BLaER1 treated with 17β-estradiol and CSF1 and Interleukin-3, amounts not matched to agents 10 nM and 100 nM (cell line): ENCODE measurements around the gene MCM6.
"Not testable (repeated sequence)": the region's sequence is repeated elsewhere in the genome, so short reads cannot be mapped to it uniquely, and the experiment has no call there.

ENCODE experiments used
- H3K27ac ChIP-seq, 11 experiments: shearing (Covaris generic); formaldehyde crosslinking; 2 replicates each; pipeline ENCODE4 v1.8.1; 2022
- H3K27me3 ChIP-seq, 11 experiments: shearing (Covaris generic); formaldehyde crosslinking; 2 replicates each; pipeline ENCODE4 v1.8.1; 2022
- H3K36me3 ChIP-seq, 11 experiments: shearing (Covaris generic); formaldehyde crosslinking; 2 replicates each; pipeline ENCODE4 v1.8.1; 2022
- H3K4me1 ChIP-seq, 10 experiments: shearing (Covaris generic); formaldehyde crosslinking; 2 replicates each; pipeline ENCODE4 v1.8.1; 2022
- H3K4me2 ChIP-seq, 11 experiments: shearing (Covaris generic); formaldehyde crosslinking; 2 replicates each; pipeline ENCODE4 v1.8.1; 2022
- H3K4me3 ChIP-seq, 10 experiments: shearing (Covaris generic); formaldehyde crosslinking; 2 replicates each; pipeline ENCODE4 v1.8.1; 2022
- H3K9ac ChIP-seq, 11 experiments: shearing (Covaris generic); formaldehyde crosslinking; 2 replicates each; pipeline ENCODE4 v1.8.1; 2022
- H3K9me3 ChIP-seq, 11 experiments: shearing (Covaris generic); formaldehyde crosslinking; replicated peaks in 1 of 11; 2 replicates each; pipeline ENCODE4 v1.8.1; 2022
- H4K20me1 ChIP-seq, 11 experiments: shearing (Covaris generic); formaldehyde crosslinking; 2 replicates each; pipeline ENCODE4 v1.8.1; 2022
- Cebpa-rat ChIP-seq, 11 experiments: shearing (Covaris generic); IDR thresholded peaks; 2 replicates each; pipeline ENCODE4 v1.8.1; 2022

MCM6 gene

DNA sequence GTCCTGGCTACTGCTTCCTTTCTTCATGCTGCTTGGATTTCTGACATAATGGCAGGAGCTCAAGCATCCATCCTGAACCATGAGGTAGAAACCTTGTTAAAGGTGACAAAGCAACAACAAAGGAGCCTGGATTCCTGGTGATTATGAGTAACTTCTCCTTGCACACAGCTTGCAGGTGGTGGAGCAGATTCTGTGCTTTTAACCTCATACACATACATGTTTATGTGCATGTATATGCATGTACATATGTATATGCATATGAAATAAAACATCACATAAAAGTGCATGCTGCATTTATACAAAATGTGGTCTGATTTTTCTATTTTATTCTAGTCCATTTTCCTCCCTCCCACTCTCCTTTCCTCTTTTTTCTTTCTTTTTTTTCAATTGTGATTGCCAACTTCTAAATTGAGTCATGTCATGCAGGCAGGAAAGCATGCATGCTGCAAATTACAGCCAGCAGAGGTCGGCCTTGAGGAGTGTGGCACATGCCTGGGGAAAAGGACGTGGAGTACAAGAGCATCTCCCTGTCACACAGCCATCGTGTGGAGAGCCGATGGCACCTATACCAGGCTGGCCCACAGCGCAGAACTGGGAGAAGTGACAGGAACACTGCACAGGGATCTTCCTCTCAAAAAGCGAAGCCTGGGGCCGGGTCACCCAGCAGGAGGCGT lies 57.2 kb downstream of the MCM6 start:
- H3K4me2 ChIP-seq, result peak overlapping the region in 6 of 11 experiments; percentile 58 to 73 (median 66); a peak in 8 of 22 replicates
- H3K9me3 ChIP-seq, result peaks cover 15 to 28% (median 20%) of the 10 kb centered on the region in 11 experiments
- no peaks in the 10 kb centered on the region for H4K20me1 ChIP-seq
- H3K36me3 ChIP-seq, result peaks cover 0 to 13% (median 0%) of the 10 kb centered on the region in 11 experiments; a peak in 5 of 22 replicates
- H3K9ac ChIP-seq, result no peak overlapping the region; a peak in 1 of 22 replicates
- H3K4me1 ChIP-seq, result peaks cover 10 to 31% (median 16%) of the 10 kb centered on the region in 10 experiments
- H3K4me3 ChIP-seq, result no peak overlapping the region
- no peak for TF ChIP-seq Cebpa-rat (IDR thresholded peaks at IDR 0.05)
- H3K27me3 ChIP-seq, result no peaks in the 10 kb centered on the region
- peak overlapping the region in 2 of 11 experiments; percentile 18 to 52; a peak in 2 of 22 replicates for H3K27ac ChIP-seq

DNA sequence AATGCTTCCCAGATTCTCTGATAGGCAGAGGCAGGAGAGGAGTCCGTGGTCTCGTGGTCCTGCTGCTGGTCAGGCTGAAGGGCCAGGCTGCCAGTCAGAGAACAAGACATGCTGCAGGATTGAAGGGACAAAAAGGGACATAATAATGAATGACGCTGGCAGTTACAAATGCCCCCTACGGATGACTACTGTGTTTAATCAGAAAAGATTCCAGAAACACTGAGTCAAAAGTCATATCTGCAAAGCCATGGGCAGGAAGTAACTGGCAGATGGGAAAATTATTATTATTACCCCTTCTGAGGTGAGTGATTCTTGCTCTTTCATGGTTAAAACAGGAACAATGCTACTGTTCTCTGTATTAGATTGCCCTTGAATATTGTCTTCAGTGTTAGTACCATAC lies 58.3 kb downstream of the MCM6 start:
- H3K27me3 ChIP-seq, result no peaks in the 10 kb centered on the region
- no peak for TF ChIP-seq Cebpa-rat (IDR thresholded peaks at IDR 0.05)
- H3K27ac ChIP-seq, result no peak overlapping the region

DNA sequence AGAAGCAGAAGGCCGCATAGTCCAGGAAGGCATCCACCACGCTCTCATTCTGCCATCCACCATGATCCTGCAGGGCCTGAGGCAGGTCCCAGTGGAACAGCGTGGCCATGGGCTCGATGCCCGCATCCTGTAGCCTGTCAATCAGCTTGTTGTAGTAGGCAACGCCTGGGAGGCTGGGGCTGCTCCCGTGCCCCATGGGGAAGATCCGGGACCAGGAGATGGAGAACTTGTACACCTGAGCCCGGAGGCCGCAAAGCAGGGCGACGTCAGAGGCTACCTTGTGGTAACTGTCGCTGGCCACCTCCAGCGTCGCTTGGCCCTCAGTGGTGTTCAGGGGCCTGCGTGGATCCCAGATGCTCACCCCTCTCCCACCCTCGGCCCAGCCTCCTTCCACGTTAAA lies 58.8 kb downstream of the MCM6 start:
- Histone ChIP-seq H3K4me3 (no peak overlapping the region), H4K20me1 (no peaks in the 10 kb centered on the region), H3K9me3 (peaks cover 0 to 12% (median 6%) of the 10 kb centered on the region in 11 experiments; a peak in 20 of 22 replicates), H3K9ac (no peak overlapping the region), H3K27me3 (no peaks in the 10 kb centered on the region), H3K4me1 (peaks cover 10 to 31% (median 16%) of the 10 kb centered on the region in 10 experiments), H3K27ac (no peak overlapping the region), H3K36me3 (no peaks in the 10 kb centered on the region; a peak in 1 of 22 replicates), H3K4me2 (no peak overlapping the region)
- no peak for TF ChIP-seq Cebpa-rat (IDR thresholded peaks at IDR 0.05)

More for the DNA sequence above, 58.3 kb downstream of the MCM6 start:
- Histone ChIP-seq H3K4me1 (peaks cover 10 to 31% (median 16%) of the 10 kb centered on the region in 10 experiments), H3K4me3 (no peak overlapping the region), H3K9ac (no peak overlapping the region), H3K36me3 (peaks cover 0 to 4% (median 0%) of the 10 kb centered on the region in 11 experiments; a peak in 3 of 22 replicates), H3K9me3 (peaks cover 5 to 17% (median 10%) of the 10 kb centered on the region in 11 experiments; a peak in 21 of 22 replicates), H4K20me1 (no peaks in the 10 kb centered on the region), H3K4me2 (no peak overlapping the region)

DNA sequence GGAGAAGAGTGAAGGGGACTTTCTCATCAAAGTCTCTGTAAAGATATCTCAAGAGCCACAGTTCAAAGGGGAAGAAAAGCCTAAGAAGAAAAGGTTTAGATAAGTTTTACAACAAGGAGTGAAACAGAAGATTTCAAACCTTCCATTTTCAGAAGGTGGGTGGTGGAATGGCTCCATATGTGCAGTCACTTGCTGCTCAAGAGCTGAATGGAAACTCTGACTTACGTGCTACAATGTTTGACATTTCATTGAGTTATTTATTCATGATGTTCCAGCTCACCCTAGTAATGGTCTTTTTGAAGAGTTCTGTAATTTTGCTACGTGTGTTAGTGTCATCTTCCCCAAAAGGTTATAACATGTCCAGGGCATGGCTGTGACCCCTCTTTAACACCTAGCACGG lies 61.0 kb downstream of the MCM6 start:
- Histone ChIP-seq H3K4me2 (no peak overlapping the region), H3K27me3 (no peaks in the 10 kb centered on the region), H3K9me3 (peaks cover 0 to 9% (median 0%) of the 10 kb centered on the region in 11 experiments; a peak in 4 of 22 replicates), H3K27ac (no peak overlapping the region), H3K4me3 (no peak overlapping the region), H3K36me3 (no peaks in the 10 kb centered on the region), H4K20me1 (no peaks in the 10 kb centered on the region), H3K4me1 (peaks cover 6 to 17% (median 10%) of the 10 kb centered on the region in 10 experiments), H3K9ac (no peak overlapping the region)
- TF ChIP-seq Cebpa-rat (IDR thresholded peaks at IDR 0.05), result no peak

DNA sequence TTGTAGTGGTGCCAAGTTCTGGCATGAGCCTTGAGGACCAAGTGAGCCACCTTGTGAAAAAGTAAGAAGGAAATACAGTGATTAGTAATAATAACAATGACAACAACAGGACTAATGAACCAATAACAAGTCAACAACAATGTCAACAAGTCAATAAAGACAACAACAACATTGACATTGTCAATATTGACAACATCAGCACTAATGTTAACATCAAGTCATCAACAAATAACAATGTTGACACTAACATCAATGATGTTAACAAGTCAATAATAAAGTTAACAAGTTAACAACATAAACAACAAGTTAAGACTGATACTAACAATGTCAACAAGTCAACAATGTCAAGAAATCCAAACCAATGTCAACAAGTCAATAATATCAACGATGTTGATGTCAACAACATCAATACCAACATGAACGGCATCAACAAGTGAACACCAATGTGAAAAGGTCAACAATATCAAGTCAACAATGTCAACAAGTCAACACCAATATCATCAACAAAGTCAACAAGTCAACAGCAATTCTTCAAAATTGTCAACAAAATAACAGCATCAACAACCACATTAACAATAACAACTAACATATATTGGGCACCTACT lies 63.2 kb downstream of the MCM6 start:
- Histone ChIP-seq H3K4me3 (no peak overlapping the region), H3K4me2 (no peak overlapping the region), H3K4me1 (no peaks in the 10 kb centered on the region), H3K9me3 (peaks cover 0 to 10% (median 0%) of the 10 kb centered on the region in 11 experiments; a peak in 4 of 22 replicates), H3K27ac (no peak overlapping the region), H3K36me3 (peaks cover 0 to 4% (median 0%) of the 10 kb centered on the region in 11 experiments; a peak in 2 of 22 replicates), H4K20me1 (no peaks in the 10 kb centered on the region), H3K27me3 (no peaks in the 10 kb centered on the region), H3K9ac (no peak overlapping the region)
- TF ChIP-seq Cebpa-rat (IDR thresholded peaks at IDR 0.05), result no peak

DNA sequence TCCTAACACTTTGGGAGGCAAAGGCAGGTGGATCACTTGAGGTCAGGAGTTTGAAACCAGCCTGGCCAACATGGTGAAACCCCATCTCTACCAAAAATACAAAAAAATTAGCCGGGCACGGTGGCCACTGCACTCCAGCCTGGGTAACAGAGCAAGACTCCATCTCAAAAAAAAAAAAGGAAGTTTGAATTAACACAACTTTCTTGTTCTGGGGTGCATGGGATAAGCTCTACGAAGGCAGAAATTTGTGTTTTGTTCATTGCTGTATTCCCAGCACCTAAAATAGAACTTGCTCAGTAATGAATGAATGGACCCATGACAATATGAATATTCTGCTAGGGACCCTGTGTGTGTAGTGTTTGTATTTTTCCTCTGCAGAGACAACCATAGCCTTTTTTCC lies 68.4 kb downstream of the MCM6 start:
- H3K36me3 ChIP-seq, H3K9me3 ChIP-seq, H3K4me3 ChIP-seq, H3K27ac ChIP-seq, H3K27me3 ChIP-seq, H3K9ac ChIP-seq, H3K4me1 ChIP-seq, H4K20me1 ChIP-seq, H3K4me2 ChIP-seq: not testable (repeated sequence)

DNA sequence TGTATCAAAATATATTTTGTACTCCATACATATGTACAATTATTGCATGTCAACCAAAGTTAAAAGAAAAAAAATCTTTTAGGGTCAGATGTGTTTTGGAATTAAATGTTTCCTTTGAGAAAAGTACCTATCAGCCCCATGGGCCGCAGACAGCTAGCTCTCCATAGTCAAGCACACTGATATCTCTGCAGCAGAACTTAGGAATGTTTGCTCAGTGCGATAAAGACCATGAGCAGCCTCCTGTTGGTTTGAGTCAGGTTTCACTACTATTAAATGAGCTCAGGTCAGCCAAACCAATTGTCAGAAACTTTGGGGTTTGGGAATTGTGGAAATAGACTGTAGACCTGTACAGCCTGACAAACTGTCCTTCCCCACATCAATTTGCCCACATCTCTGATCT lies 73.0 kb downstream of the MCM6 start:
- Histone ChIP-seq H4K20me1 (no peaks in the 10 kb centered on the region), H3K4me3 (no peak overlapping the region), H3K9ac (no peak overlapping the region), H3K27me3 (no peaks in the 10 kb centered on the region), H3K4me1 (peaks cover 0 to 10% (median 4%) of the 10 kb centered on the region in 10 experiments; a peak in 10 of 20 replicates), H3K9me3 (peaks cover 29 to 36% (median 34%) of the 10 kb centered on the region in 11 experiments), H3K4me2 (no peak overlapping the region), H3K27ac (no peak overlapping the region), H3K36me3 (peaks cover 0 to 13% (median 4%) of the 10 kb centered on the region in 11 experiments; a peak in 5 of 22 replicates)
- no peak for TF ChIP-seq Cebpa-rat (IDR thresholded peaks at IDR 0.05)

DNA sequence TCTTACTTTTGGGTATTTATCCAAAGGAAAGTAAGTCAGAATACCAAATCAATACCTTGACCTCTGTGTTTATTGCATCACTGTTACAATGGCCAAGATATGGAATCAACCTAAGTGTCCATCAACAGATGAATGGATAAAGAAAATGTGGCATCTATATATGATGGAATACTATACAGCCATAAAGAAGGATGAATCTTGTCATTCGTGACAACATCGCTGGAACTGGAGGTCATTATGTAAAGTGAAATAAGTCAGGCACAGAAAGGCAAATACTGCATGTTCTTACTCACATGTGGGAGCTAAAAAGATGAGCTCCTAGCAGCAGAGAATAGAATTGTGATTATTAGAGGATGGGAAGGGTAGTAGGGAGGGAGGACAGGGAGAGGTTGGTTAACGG lies 73.9 kb downstream of the MCM6 start:
- Histone ChIP-seq H3K4me2 (no peak overlapping the region), H4K20me1 (no peaks in the 10 kb centered on the region), H3K4me1 (peaks cover 0 to 17% (median 8%) of the 10 kb centered on the region in 10 experiments; a peak in 10 of 20 replicates), H3K9ac (no peak overlapping the region), H3K9me3 (peaks cover 29 to 36% (median 34%) of the 10 kb centered on the region in 11 experiments), H3K27ac (no peak overlapping the region), H3K27me3 (no peaks in the 10 kb centered on the region), H3K36me3 (peaks cover 0 to 13% (median 4%) of the 10 kb centered on the region in 11 experiments; a peak in 5 of 22 replicates), H3K4me3 (no peak overlapping the region)
- no peak for TF ChIP-seq Cebpa-rat (IDR thresholded peaks at IDR 0.05)
